Calu3 (cell line): Measurements from ENCODE around the gene B4GALT1. TPM values are rescaled to one million over a fixed set of nuclear protein-coding genes. Genes with fewer than 3 reads are reported as not detected.
A peak's percentile ranks its signal among the peaks of the same experiment; 100 is the strongest.

Experiments
- BruUV-seq: library from RNA; stranded (reverse); fragments of 400-500 nt; replicated peaks from 2 replicates; lab custom pipeline; 2021; lab: Mats Ljungman, UMichigan
- CTCF ChIA-PET: fragments of 300-600 bp; sonication (Branson Sonifier 250); formaldehyde crosslinking; loops from one replicate; lab custom pipeline; 2022; ENCODE audit warnings: antibody characterized with exemption; lab: Charles Lee
- DNase-seq: peaks from one replicate; pipeline ENCODE4 v3.0.0; 2022
- H3K27ac Mint-ChIP-seq: one replicate; pipeline ENCODE4 v1.8.0; 2022; ENCODE audit warnings: mixed read lengths; ENCODE audit not compliant: unreplicated experiment
- H3K27me3 Mint-ChIP-seq: one replicate; pipeline ENCODE4 v1.8.0; 2022; ENCODE audit warnings: mixed read lengths; ENCODE audit not compliant: unreplicated experiment
- H3K36me3 Mint-ChIP-seq: one replicate; pipeline ENCODE4 v1.8.0; 2022; ENCODE audit warnings: mild to moderate bottlenecking, moderate library complexity, mixed read lengths; ENCODE audit not compliant: insufficient read depth, unreplicated experiment
- H3K4me1 Mint-ChIP-seq: one replicate; pipeline ENCODE4 v1.8.0; 2022; ENCODE audit warnings: mild to moderate bottlenecking, low read depth, mixed read lengths; ENCODE audit not compliant: unreplicated experiment
- H3K4me3 Mint-ChIP-seq: one replicate; pipeline ENCODE4 v1.8.0; 2022; ENCODE audit warnings: mild to moderate bottlenecking, low read depth, moderate library complexity, mixed read lengths; ENCODE audit not compliant: unreplicated experiment
- H3K9me3 Mint-ChIP-seq: one replicate; pipeline ENCODE4 v1.8.0; 2022; ENCODE audit warnings: low read depth, mixed read lengths; ENCODE audit not compliant: unreplicated experiment
- CTCF ChIP-seq: fragments of 200-600 bp; IDR thresholded peaks from one replicate; pipeline ENCODE4 v1.8.0; 2022; ENCODE audit warnings: antibody characterized with exemption; ENCODE audit not compliant: unreplicated experiment
- intact Hi-C: fragments of 100-400 bp; cut with micrococcal nuclease; formaldehyde crosslinking; loops from one replicate; pipeline ENCODE4 v1.10.0; 2022; ENCODE audit not compliant: unreplicated experiment
- total RNA-seq: library from RNA; stranded (reverse); gene quantifications from 2 replicates; pipeline ENCODE4 v1.2.3, GENCODE V29; 2022

Gene B4GALT1
- total RNA-seq, 1 experiment from 2014 or later, result 71.1 TPM

- H3K4me1 Mint-ChIP-seq, result peaks cover 39% of the 10 kb centered on the region
- no peaks in the 10 kb centered on the region for H3K9me3 Mint-ChIP-seq
- H3K4me3 Mint-ChIP-seq, result peak overlapping the region; percentile 11
- no peak for DNase-seq
- no TSS peak for BruUV-seq
- no peaks in the 10 kb centered on the region for H3K27me3 Mint-ChIP-seq
- H3K27ac Mint-ChIP-seq, result no peak overlapping the region
- intact Hi-C loops, result no loop called here
- no peak for TF ChIP-seq CTCF
- no peaks in the 10 kb centered on the region for H3K36me3 Mint-ChIP-seq
- CTCF ChIA-PET, result interaction anchor here (1.1 to 2.4 kb wide), 3 partner anchors 11 to 21 kb away, joined by 3 to 8 read pairs (median 5); no protein-coding TSS in a partner anchor
Measured at GRCh38 chr9:33151007-33151557, 16.1 kb downstream of the B4GALT1 start.

- CTCF ChIA-PET, result interaction anchor here (0.7 kb wide), 1 partner anchor 623 kb away, joined by 3 read pairs; the partner anchor contains the start of gene RIGI
- Mint-ChIP-seq H3K36me3 (no peaks in the 10 kb centered on the region), H3K4me3 (no peak overlapping the region), H3K9me3 (no peaks in the 10 kb centered on the region), H3K4me1 (peaks cover 26% of the 10 kb centered on the region), H3K27me3 (no peaks in the 10 kb centered on the region), H3K27ac (no peak overlapping the region)
- BruUV-seq, result no TSS peak
- no peak for DNase-seq
- intact Hi-C loops, result no loop called here
- TF ChIP-seq CTCF, result no peak
Measured at GRCh38 chr9:33148367-33149014, 18.6 kb downstream of the B4GALT1 start.

GRCh38 chr9:33147416-33148169 lies 19.5 kb downstream of the B4GALT1 start:
- H3K4me1 Mint-ChIP-seq, result peaks cover 19% of the 10 kb centered on the region
- no peaks in the 10 kb centered on the region for H3K9me3 Mint-ChIP-seq
- H3K4me3 Mint-ChIP-seq, result no peak overlapping the region
- CTCF ChIA-PET, result no interaction called here
- BruUV-seq, result no TSS peak
- TF ChIP-seq CTCF, result no peak
- no peaks in the 10 kb centered on the region for H3K36me3 Mint-ChIP-seq
- no peak overlapping the region for H3K27ac Mint-ChIP-seq
- DNase-seq, result no peak
- H3K27me3 Mint-ChIP-seq, result no peaks in the 10 kb centered on the region
- intact Hi-C loops, result no loop called here

DNA sequence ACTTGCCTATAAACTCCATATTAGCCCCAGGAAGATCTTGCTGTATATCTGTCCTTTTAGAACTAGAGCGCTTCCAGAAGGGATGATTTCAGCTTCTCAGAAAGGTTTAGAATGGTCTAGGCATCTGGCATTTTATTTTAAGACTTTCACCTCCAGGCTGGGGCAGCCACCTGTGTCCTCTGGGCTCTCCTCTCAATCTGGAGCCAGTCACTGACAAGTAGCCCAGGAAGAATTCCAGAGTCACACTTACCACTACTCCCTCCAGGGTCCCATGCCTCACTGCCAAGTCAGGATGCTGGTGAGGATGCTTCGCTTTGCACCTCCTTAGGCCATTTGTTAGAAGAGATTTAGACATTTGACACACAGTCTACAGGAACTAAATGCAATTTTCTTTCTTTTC lies 20.8 kb downstream of the B4GALT1 start:
- no peak overlapping the region for H3K27ac Mint-ChIP-seq
- peaks cover 15% of the 10 kb centered on the region for H3K4me1 Mint-ChIP-seq
- H3K36me3 Mint-ChIP-seq, result no peaks in the 10 kb centered on the region
- no peak for TF ChIP-seq CTCF
- DNase-seq, result no peak
- H3K4me3 Mint-ChIP-seq, result no peak overlapping the region
- BruUV-seq, result no TSS peak
- H3K27me3 Mint-ChIP-seq, result no peaks in the 10 kb centered on the region
- intact Hi-C loops, result no loop called here
- CTCF ChIA-PET, result no interaction called here
- no peaks in the 10 kb centered on the region for H3K9me3 Mint-ChIP-seq
